Measurements from ENCODE around the gene PTGES3L. TPM values are rescaled to one million over a fixed set of nuclear protein-coding genes. Genes with fewer than 3 reads are reported as not detected.

The PTGES3L gene
- total and polyA plus RNA-seq, 2 of the 13 experiments (the other 11 are each of a cell fraction or from before 2014, with no cell fraction given): 1.2 to 2.9 TPM

DNA sequence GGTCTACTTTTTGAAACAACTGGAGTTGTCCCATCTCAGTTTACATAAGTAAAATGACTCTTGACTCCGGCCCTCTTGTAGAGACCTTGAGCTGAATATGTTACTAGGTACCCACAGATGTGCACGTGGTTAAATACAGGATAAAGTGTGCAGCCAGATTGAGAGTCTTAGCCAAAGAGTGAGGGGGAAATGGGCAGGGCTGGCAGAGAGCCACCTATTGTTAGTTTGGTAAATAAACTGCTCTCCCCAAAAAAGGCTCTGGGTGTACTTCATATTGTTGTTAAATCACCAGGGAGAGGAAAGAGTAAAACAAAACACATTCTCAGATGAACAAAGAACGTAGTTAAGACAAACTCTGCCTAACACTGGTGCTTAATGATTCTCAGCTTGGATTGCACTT, 59.0 kb downstream of the PTGES3L start (continued):
- TF ChIP-seq, protein P1, sequence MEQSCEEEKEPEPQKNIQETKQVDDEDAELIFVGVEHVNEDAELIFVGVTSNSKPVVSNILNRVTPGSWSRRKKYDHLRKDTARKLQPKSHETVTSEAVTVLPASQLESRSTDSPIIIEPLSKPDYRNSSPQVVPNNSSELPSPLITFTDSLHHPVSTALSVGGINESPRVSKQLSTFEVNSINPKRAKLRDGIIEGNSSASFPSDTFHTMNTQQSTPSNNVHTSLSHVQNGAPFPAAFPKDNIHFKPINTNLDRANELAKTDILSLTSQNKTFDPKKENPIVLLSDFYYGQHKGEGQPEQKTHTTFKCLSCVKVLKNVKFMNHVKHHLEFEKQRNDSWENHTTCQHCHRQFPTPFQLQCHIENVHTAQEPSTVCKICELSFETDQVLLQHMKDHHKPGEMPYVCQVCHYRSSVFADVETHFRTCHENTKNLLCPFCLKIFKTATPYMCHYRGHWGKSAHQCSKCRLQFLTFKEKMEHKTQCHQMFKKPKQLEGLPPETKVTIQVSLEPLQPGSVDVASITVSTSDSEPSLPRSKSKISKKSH (CRISPR knock-in tag; IDR thresholded peaks at IDR 0.05; ENCODE audit: borderline replicate concordance): no peak
- TF ChIP-seq IKZF4 (CRISPR knock-in tag; IDR thresholded peaks at IDR 0.05; ENCODE audit: borderline replicate concordance, low read depth, not compliant biosample characterization): no peak
- TF ChIP-seq HMG20A (CRISPR knock-in tag; IDR thresholded peaks at IDR 0.05; ENCODE audit: borderline replicate concordance): peak; percentile 47; the same call in 1 of the 2 replicates
- TF ChIP-seq, protein P2, sequence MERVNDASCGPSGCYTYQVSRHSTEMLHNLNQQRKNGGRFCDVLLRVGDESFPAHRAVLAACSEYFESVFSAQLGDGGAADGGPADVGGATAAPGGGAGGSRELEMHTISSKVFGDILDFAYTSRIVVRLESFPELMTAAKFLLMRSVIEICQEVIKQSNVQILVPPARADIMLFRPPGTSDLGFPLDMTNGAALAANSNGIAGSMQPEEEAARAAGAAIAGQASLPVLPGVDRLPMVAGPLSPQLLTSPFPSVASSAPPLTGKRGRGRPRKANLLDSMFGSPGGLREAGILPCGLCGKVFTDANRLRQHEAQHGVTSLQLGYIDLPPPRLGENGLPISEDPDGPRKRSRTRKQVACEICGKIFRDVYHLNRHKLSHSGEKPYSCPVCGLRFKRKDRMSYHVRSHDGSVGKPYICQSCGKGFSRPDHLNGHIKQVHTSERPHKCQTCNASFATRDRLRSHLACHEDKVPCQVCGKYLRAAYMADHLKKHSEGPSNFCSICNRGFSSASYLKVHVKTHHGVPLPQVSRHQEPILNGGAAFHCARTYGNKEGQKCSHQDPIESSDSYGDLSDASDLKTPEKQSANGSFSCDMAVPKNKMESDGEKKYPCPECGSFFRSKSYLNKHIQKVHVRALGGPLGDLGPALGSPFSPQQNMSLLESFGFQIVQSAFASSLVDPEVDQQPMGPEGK (CRISPR knock-in tag; IDR thresholded peaks at IDR 0.05): peak; percentile 23; the same call in 1 of the 2 replicates
- 0 out of 2 replicates have a peak, but pooled peaks have one; percentile 28 for TF ChIP-seq PPARG (CRISPR knock-in tag; conservative IDR thresholded peaks at IDR 0.05)
- TF ChIP-seq FOXP1 (IDR thresholded peaks at IDR 0.05): no peak
- TF ChIP-seq FOXP1 (CRISPR knock-in tag; IDR thresholded peaks at IDR 0.05): peak; percentile 43; the same call in 1 of the 2 replicates
- TF ChIP-seq, protein P3, sequence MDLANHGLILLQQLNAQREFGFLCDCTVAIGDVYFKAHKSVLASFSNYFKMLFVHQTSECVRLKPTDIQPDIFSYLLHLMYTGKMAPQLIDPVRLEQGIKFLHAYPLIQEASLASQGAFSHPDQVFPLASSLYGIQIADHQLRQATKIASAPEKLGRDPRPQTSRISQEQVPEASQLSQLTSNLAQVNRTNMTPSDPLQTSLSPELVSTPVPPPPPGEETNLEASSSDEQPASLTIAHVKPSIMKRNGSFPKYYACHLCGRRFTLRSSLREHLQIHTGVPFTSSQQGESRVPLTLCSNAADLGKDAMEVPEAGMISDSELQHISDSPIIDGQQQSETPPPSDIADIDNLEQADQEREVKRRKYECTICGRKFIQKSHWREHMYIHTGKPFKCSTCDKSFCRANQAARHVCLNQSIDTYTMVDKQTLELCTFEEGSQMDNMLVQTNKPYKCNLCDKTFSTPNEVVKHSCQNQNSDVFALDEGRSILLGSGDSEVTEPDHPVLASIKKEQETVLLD (CRISPR knock-in tag; IDR thresholded peaks at IDR 0.05; ENCODE audit: low read depth): no peak
- no peak for TF ChIP-seq GATAD1 (CRISPR knock-in tag; IDR thresholded peaks at IDR 0.05)
- TF ChIP-seq, protein P4, sequence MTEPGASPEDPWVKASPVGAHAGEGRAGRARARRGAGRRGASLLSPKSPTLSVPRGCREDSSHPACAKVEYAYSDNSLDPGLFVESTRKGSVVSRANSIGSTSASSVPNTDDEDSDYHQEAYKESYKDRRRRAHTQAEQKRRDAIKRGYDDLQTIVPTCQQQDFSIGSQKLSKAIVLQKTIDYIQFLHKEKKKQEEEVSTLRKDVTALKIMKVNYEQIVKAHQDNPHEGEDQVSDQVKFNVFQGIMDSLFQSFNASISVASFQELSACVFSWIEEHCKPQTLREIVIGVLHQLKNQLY (CRISPR knock-in tag; IDR thresholded peaks at IDR 0.05): peak; percentile 86
- TF ChIP-seq KLF13 (CRISPR knock-in tag; IDR thresholded peaks at IDR 0.05): no peak
- TF ChIP-seq TP53 (CRISPR knock-in tag; conservative IDR thresholded peaks at IDR 0.05): no peak
- no peak for TF ChIP-seq GPN1 (CRISPR knock-in tag; IDR thresholded peaks at IDR 0.05; ENCODE audit: borderline replicate concordance)
- TF ChIP-seq, protein P5, sequence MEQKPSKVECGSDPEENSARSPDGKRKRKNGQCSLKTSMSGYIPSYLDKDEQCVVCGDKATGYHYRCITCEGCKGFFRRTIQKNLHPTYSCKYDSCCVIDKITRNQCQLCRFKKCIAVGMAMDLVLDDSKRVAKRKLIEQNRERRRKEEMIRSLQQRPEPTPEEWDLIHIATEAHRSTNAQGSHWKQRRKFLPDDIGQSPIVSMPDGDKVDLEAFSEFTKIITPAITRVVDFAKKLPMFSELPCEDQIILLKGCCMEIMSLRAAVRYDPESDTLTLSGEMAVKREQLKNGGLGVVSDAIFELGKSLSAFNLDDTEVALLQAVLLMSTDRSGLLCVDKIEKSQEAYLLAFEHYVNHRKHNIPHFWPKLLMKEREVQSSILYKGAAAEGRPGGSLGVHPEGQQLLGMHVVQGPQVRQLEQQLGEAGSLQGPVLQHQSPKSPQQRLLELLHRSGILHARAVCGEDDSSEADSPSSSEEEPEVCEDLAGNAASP (CRISPR knock-in tag; IDR thresholded peaks at IDR 0.05; ENCODE audit: borderline replicate concordance): no peak; the same call in 1 of the 2 replicates
- TF ChIP-seq TBX3 (IDR thresholded peaks at IDR 0.05; ENCODE audit: borderline replicate concordance): no peak
- TF ChIP-seq, protein P6, sequence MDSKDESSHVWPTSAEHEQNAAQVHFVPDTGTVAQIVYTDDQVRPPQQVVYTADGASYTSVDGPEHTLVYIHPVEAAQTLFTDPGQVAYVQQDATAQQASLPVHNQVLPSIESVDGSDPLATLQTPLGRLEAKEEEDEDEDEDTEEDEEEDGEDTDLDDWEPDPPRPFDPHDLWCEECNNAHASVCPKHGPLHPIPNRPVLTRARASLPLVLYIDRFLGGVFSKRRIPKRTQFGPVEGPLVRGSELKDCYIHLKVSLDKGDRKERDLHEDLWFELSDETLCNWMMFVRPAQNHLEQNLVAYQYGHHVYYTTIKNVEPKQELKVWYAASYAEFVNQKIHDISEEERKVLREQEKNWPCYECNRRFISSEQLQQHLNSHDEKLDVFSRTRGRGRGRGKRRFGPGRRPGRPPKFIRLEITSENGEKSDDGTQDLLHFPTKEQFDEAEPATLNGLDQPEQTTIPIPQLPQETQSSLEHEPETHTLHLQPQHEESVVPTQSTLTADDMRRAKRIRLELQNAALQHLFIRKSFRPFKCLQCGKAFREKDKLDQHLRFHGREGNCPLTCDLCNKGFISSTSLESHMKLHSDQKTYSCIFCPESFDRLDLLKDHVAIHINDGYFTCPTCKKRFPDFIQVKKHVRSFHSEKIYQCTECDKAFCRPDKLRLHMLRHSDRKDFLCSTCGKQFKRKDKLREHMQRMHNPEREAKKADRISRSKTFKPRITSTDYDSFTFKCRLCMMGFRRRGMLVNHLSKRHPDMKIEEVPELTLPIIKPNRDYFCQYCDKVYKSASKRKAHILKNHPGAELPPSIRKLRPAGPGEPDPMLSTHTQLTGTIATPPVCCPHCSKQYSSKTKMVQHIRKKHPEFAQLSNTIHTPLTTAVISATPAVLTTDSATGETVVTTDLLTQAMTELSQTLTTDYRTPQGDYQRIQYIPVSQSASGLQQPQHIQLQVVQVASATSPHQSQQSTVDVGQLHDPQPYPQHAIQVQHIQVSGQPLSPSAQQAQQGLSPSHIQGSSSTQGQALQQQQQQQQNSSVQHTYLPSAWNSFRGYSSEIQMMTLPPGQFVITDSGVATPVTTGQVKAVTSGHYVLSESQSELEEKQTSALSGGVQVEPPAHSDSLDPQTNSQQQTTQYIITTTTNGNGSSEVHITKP (CRISPR knock-in tag; IDR thresholded peaks at IDR 0.05; ENCODE audit: low read depth): no peak
- TF ChIP-seq, protein P7, sequence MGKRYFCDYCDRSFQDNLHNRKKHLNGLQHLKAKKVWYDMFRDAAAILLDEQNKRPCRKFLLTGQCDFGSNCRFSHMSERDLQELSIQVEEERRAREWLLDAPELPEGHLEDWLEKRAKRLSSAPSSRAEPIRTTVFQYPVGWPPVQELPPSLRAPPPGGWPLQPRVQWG (CRISPR knock-in tag; IDR thresholded peaks at IDR 0.05; ENCODE audit: borderline replicate concordance, low read depth): no peak
- TF ChIP-seq ZNF816 (CRISPR knock-in tag; IDR thresholded peaks at IDR 0.05; ENCODE audit: borderline replicate concordance): no peak
- no peak for TF ChIP-seq POLR2A (IDR thresholded peaks at IDR 0.05; ENCODE audit: insufficient read depth in 1 of 2, low read depth in 2 of 2, low read length in 2 of 2)

All from HepG2 (cell line).